ENCODE results near the gene TENM3. TPM values are rescaled to one million over a fixed set of nuclear protein-coding genes. Genes with fewer than 3 reads are reported as not detected.
"Not testable (repeated sequence)": the region's sequence is repeated elsewhere in the genome, so short reads cannot be mapped to it uniquely, and the experiment has no call there.

Gene TENM3
- total and polyA plus RNA-seq, 2 experiments from 2014 or later = 16.1 to 70.9 TPM

DNA sequence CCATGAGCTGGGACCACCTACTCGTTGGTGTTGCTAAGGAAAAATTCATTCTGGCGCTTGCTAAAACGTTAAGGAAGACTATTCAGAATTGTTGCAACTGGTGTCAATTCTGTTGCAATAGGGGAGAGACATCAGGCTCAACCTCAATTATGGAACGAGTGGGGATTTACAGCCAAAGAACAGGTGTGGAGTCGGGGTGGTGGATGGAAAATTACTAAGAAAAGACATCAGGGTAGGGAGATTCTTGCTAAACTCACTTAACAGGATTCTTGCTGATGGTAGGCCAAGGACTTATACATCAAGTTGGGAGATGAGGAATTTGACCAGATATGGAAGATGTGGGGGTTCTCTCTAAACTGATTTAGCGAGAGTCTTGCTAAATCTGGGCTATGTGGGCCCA lies 139.7 kb downstream of the TENM3 start:
- no peaks in the 10 kb centered on the region for H3K36me3 ChIP-seq (replicated peaks; ENCODE audit: insufficient read depth, low read depth)
- no peaks in the 10 kb centered on the region for H3K9me3 ChIP-seq (ENCODE audit: low read depth)
- DNase-seq (ENCODE audit: low spot score) = no peak
- H3K27ac ChIP-seq = no peak overlapping the region
- WGBS (ENCODE audit: low lambda C conversion rate, missing lambda C conversion rate) = 78% methylated on average over 6 of the region's 6 CpGs
- H3K79me2 ChIP-seq = no peaks in the 10 kb centered on the region
- no peak overlapping the region for H3K4me2 ChIP-seq
- no peaks in the 10 kb centered on the region for H3K27me3 ChIP-seq
- no peak for TF ChIP-seq EZH2phosphoT487 (IDR thresholded peaks at IDR 0.05; ENCODE audit: low read depth, severe bottlenecking, unreplicated experiment)
- TF ChIP-seq, protein P1, sequence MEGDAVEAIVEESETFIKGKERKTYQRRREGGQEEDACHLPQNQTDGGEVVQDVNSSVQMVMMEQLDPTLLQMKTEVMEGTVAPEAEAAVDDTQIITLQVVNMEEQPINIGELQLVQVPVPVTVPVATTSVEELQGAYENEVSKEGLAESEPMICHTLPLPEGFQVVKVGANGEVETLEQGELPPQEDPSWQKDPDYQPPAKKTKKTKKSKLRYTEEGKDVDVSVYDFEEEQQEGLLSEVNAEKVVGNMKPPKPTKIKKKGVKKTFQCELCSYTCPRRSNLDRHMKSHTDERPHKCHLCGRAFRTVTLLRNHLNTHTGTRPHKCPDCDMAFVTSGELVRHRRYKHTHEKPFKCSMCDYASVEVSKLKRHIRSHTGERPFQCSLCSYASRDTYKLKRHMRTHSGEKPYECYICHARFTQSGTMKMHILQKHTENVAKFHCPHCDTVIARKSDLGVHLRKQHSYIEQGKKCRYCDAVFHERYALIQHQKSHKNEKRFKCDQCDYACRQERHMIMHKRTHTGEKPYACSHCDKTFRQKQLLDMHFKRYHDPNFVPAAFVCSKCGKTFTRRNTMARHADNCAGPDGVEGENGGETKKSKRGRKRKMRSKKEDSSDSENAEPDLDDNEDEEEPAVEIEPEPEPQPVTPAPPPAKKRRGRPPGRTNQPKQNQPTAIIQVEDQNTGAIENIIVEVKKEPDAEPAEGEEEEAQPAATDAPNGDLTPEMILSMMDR (IDR thresholded peaks at IDR 0.05; ENCODE audit: poor library complexity) = no peak
- no peak for TF ChIP-seq EZH2 (IDR thresholded peaks at IDR 0.05; ENCODE audit: borderline replicate concordance)
- H3K4me3 ChIP-seq = no peak overlapping the region
- no peak overlapping the region for H2AFZ ChIP-seq
- H3K4me1 ChIP-seq (ENCODE audit: insufficient read depth) = peaks cover 4% of the 10 kb centered on the region
- no peaks in the 10 kb centered on the region for H4K20me1 ChIP-seq (ENCODE audit: insufficient read depth, poor library complexity, severe bottlenecking)
- no peaks in the 10 kb centered on the region for H3K9me2 ChIP-seq (replicated peaks; ENCODE audit: insufficient read depth)

DNA sequence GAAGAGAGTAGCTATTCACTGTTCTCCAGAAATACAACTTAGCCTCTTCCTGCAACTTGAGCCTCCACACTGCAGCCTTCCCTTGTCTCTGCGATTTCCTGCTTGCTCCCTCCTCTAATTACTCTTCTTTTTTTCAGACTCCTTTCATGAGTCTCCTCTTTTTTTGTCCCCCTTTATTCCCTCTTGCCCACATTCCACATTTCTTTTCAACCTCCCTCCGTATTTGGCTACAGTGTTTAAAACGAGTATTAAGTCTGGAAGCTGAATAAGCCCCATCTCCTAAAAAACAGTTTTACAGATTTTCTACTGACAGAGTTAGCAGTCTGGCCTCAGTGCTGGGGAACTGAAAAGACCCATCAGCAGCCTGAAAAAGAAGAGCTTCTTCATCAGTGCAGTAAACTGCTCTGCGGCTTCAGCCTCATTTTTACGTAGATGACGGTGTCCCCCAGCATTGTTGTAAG lies 141.5 kb downstream of the TENM3 start:
- no peak overlapping the region for H3K4me2 ChIP-seq
- H2AFZ ChIP-seq = peak overlapping the region; percentile 58

DNA sequence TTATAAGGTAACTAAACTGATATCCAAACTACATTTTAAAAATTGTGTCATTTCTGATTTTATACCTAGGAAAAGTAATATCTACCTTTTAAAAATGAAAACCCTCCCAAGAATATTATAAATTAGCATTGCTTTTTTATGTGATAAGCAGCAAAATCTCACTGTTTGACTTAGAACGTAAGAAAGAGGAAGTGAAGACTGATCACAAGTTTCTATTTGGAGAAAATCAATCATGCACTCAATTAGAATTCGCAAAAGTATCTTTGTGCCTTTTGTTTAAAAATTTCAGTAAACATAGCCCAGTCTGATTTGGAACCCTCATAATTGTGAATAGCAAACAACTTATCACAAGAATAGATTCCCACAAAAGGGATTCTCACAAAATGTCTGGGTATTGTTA lies 142.7 kb downstream of the TENM3 start:
- TF ChIP-seq, protein P1 (IDR thresholded peaks at IDR 0.05; ENCODE audit: poor library complexity) = no peak
- TF ChIP-seq EZH2phosphoT487 (IDR thresholded peaks at IDR 0.05; ENCODE audit: low read depth, severe bottlenecking, unreplicated experiment) = no peak
- TF ChIP-seq EZH2 (IDR thresholded peaks at IDR 0.05; ENCODE audit: borderline replicate concordance) = no peak

More for the DNA sequence above, 141.5 kb downstream of the TENM3 start:
- no peaks in the 10 kb centered on the region for H3K79me2 ChIP-seq
- no peaks in the 10 kb centered on the region for H3K9me2 ChIP-seq (replicated peaks; ENCODE audit: insufficient read depth)
- DNase-seq (ENCODE audit: low spot score) = no peak
- H3K9me3 ChIP-seq (ENCODE audit: low read depth) = no peaks in the 10 kb centered on the region
- TF ChIP-seq, protein P1 (IDR thresholded peaks at IDR 0.05; ENCODE audit: poor library complexity) = no peak
- TF ChIP-seq EZH2 (IDR thresholded peaks at IDR 0.05; ENCODE audit: borderline replicate concordance) = no peak
- no peak for TF ChIP-seq EZH2phosphoT487 (IDR thresholded peaks at IDR 0.05; ENCODE audit: low read depth, severe bottlenecking, unreplicated experiment)
- H3K36me3 ChIP-seq (replicated peaks; ENCODE audit: insufficient read depth, low read depth) = no peaks in the 10 kb centered on the region
- no peak overlapping the region for H3K4me3 ChIP-seq
- peaks cover 4% of the 10 kb centered on the region for H3K4me1 ChIP-seq (ENCODE audit: insufficient read depth)
- 53% methylated on average over 6 of the region's 6 CpGs for WGBS (ENCODE audit: low lambda C conversion rate, missing lambda C conversion rate)
- peak overlapping the region; percentile 65 for H3K27ac ChIP-seq
- no peaks in the 10 kb centered on the region for H3K27me3 ChIP-seq
- no peaks in the 10 kb centered on the region for H4K20me1 ChIP-seq (ENCODE audit: insufficient read depth, poor library complexity, severe bottlenecking)

DNA sequence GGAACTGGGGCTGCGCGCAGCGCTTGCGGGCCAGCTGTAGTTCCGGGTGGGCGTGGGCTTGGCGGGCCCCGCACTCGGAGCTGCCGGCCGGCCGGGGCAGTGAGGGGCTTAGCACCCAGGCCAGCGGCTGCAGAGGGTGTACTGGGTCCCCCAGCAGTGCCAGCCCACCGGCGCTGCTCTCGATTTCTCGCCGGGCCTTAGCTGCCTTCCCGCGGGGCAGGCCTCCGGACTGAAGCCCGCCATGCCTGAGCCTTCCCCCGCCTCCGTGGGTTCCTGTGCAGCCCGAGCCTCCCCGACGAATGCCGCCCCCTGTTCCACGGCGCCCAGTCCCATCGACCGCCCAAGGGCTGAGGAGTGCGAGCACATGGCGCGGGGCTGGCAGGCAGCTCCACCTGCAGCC lies 143.4 kb downstream of the TENM3 start:
- not testable (repeated sequence) for H3K27ac ChIP-seq; H3K4me3 ChIP-seq; H3K79me2 ChIP-seq; DNase-seq (ENCODE audit: low spot score); H3K9me2 ChIP-seq (replicated peaks; ENCODE audit: insufficient read depth); H3K9me3 ChIP-seq (ENCODE audit: low read depth); H3K36me3 ChIP-seq (replicated peaks; ENCODE audit: insufficient read depth, low read depth); H3K4me2 ChIP-seq; H2AFZ ChIP-seq; H3K27me3 ChIP-seq; H3K4me1 ChIP-seq (ENCODE audit: insufficient read depth); H4K20me1 ChIP-seq (ENCODE audit: insufficient read depth, poor library complexity, severe bottlenecking)
- WGBS (ENCODE audit: low lambda C conversion rate, missing lambda C conversion rate) = 100% methylated on average over 14 of the region's 35 CpGs

More for the DNA sequence above, 142.7 kb downstream of the TENM3 start:
- no peak for DNase-seq (ENCODE audit: low spot score)
- 96% methylated on average over 2 of the region's 2 CpGs for WGBS (ENCODE audit: low lambda C conversion rate, missing lambda C conversion rate)
- Histone ChIP-seq H3K9me2 (replicated peaks; ENCODE audit: insufficient read depth) (no peaks in the 10 kb centered on the region), H3K27ac (no peak overlapping the region), H3K36me3 (replicated peaks; ENCODE audit: insufficient read depth, low read depth) (no peaks in the 10 kb centered on the region), H2AFZ (no peak overlapping the region), H3K4me2 (no peak overlapping the region), H3K27me3 (no peaks in the 10 kb centered on the region), H3K9me3 (ENCODE audit: low read depth) (no peaks in the 10 kb centered on the region), H3K4me3 (no peak overlapping the region), H3K79me2 (no peaks in the 10 kb centered on the region), H4K20me1 (ENCODE audit: insufficient read depth, poor library complexity, severe bottlenecking) (no peaks in the 10 kb centered on the region), H3K4me1 (ENCODE audit: insufficient read depth) (peaks cover 4% of the 10 kb centered on the region)

All from hepatocyte (in vitro differentiated cells).